MM.1S (cell line): ENCODE results near the gene KCNH8.

ENCODE experiments used
- DNase-seq: peaks from one replicate; pipeline ENCODE4 v3.0.0-alpha.2; 2015
- H2AFZ ChIP-seq: fragments of 300-600 bp; sonication (generic); 2 replicates; pipeline ENCODE4 v1.6.0; 2016; ENCODE audit warnings: antibody characterized with exemption, low read length
- H3F3A ChIP-seq: fragments of 300-600 bp; sonication (generic); 2 replicates; pipeline ENCODE4 v1.6.1; 2016; ENCODE audit warnings: mild to moderate bottlenecking, antibody characterized with exemption, low read length, moderate library complexity, mixed read lengths; ENCODE audit not compliant: insufficient read depth
- H3K27ac ChIP-seq: fragments of 300-600 bp; sonication (generic); 2 replicates; pipeline ENCODE4 v1.5.1; 2016; ENCODE audit warnings: mild to moderate bottlenecking, low read length
- H3K27me3 ChIP-seq: fragments of 300-600 bp; sonication (generic); replicated peaks from 2 replicates; pipeline ENCODE4 v1.6.0; 2016; ENCODE audit warnings: low read length; ENCODE audit not compliant: insufficient read depth
- H3K36me3 ChIP-seq: fragments of 300-600 bp; sonication (generic); replicated peaks from 2 replicates; pipeline ENCODE4 v1.6.1; 2016; ENCODE audit warnings: mild to moderate bottlenecking, low read length, mixed read lengths; ENCODE audit not compliant: insufficient read depth
- H3K4me1 ChIP-seq: fragments of 300-600 bp; sonication (generic); 2 replicates; pipeline ENCODE4 v1.6.1; 2016; ENCODE audit warnings: low read length, mixed read lengths
- H3K4me2 ChIP-seq: fragments of 300-600 bp; sonication (generic); 2 replicates; pipeline ENCODE4 v1.6.0; 2016; ENCODE audit warnings: low read depth, low read length
- H3K4me3 ChIP-seq: fragments of 300-600 bp; sonication (generic); 2 replicates; pipeline ENCODE4 v1.5.1; 2016; ENCODE audit warnings: low read length, mixed read lengths
- H3K79me2 ChIP-seq: fragments of 300-600 bp; sonication (generic); 2 replicates; pipeline ENCODE4 v1.6.1; 2016; ENCODE audit warnings: mixed run types, low read length, mixed read lengths
- H3K9ac ChIP-seq: fragments of 300-600 bp; sonication (generic); 2 replicates; pipeline ENCODE4 v1.6.1; 2016; ENCODE audit warnings: low read length, mixed read lengths
- H3K9me2 ChIP-seq: fragments of 300-600 bp; sonication (generic); replicated peaks from 2 replicates; pipeline ENCODE4 v1.6.1; 2016; ENCODE audit warnings: mild to moderate bottlenecking, low read length, mixed read lengths; ENCODE audit not compliant: insufficient read depth
- H3K9me3 ChIP-seq: fragments of 300-600 bp; sonication (generic); replicated peaks from 2 replicates; pipeline ENCODE4 v1.6.1; 2016; ENCODE audit warnings: mild to moderate bottlenecking, low read length, mixed read lengths; ENCODE audit not compliant: insufficient read depth
- H4K20me1 ChIP-seq: fragments of 300-600 bp; sonication (generic); 2 replicates; pipeline ENCODE4 v1.6.1; 2016; ENCODE audit warnings: mild to moderate bottlenecking, low read length, moderate library complexity, mixed read lengths; ENCODE audit not compliant: insufficient read depth
- EZH2 ChIP-seq: fragments of 300-600 bp; sonication (generic); optimal IDR thresholded peaks from 2 replicates; pipeline ENCODE3; 2017; ENCODE audit warnings: low read depth, mild to moderate bottlenecking, antibody characterized with exemption, low read length, mixed read lengths
- EZH2phosphoT487 ChIP-seq: fragments of 300-600 bp; sonication (generic); IDR thresholded peaks from 2 replicates; pipeline ENCODE4 v1.6.1; 2018; ENCODE audit warnings: antibody characterized with exemption, low read length
- TF ChIP-seq, protein P1 (sequence below): fragments of 300-600 bp; sonication (generic); IDR thresholded peaks from 2 replicates; pipeline ENCODE4 v1.5.1; 2016; ENCODE audit warnings: antibody characterized with exemption, low read length, mixed read lengths

Gene KCNH8

GRCh38 chr3:19540464-19540863, 392.2 kb downstream of the KCNH8 start:
- H3F3A ChIP-seq, result peaks cover 12% of the 10 kb centered on the region
- no peak overlapping the region for H3K27ac ChIP-seq
- H3K9me2 ChIP-seq, result no peaks in the 10 kb centered on the region
- peak overlapping the region; percentile 59; the same call in 1 of the 2 replicates for H3K4me2 ChIP-seq
- H3K27me3 ChIP-seq, result peaks cover 27% of the 10 kb centered on the region
- H3K79me2 ChIP-seq, result no peaks in the 10 kb centered on the region
- peaks cover 47% of the 10 kb centered on the region for H3K4me1 ChIP-seq
- no peaks in the 10 kb centered on the region for H3K9me3 ChIP-seq
- no peaks in the 10 kb centered on the region for H3K36me3 ChIP-seq
- TF ChIP-seq EZH2phosphoT487 (no peak), EZH2 (no peak)
- TF ChIP-seq, protein P1, sequence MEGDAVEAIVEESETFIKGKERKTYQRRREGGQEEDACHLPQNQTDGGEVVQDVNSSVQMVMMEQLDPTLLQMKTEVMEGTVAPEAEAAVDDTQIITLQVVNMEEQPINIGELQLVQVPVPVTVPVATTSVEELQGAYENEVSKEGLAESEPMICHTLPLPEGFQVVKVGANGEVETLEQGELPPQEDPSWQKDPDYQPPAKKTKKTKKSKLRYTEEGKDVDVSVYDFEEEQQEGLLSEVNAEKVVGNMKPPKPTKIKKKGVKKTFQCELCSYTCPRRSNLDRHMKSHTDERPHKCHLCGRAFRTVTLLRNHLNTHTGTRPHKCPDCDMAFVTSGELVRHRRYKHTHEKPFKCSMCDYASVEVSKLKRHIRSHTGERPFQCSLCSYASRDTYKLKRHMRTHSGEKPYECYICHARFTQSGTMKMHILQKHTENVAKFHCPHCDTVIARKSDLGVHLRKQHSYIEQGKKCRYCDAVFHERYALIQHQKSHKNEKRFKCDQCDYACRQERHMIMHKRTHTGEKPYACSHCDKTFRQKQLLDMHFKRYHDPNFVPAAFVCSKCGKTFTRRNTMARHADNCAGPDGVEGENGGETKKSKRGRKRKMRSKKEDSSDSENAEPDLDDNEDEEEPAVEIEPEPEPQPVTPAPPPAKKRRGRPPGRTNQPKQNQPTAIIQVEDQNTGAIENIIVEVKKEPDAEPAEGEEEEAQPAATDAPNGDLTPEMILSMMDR, result no peak
- H2AFZ ChIP-seq, result no peak overlapping the region
- H4K20me1 ChIP-seq, result no peaks in the 10 kb centered on the region
- DNase-seq, result no peak
- no peak overlapping the region for H3K9ac ChIP-seq
- no peak overlapping the region for H3K4me3 ChIP-seq

GRCh38 chr3:19541284-19541683, 393.0 kb downstream of the KCNH8 start:
- Histone ChIP-seq H3K4me3 (no peak overlapping the region), H2AFZ (no peak overlapping the region), H3K9ac (no peak overlapping the region), H3K36me3 (no peaks in the 10 kb centered on the region), H3K9me2 (no peaks in the 10 kb centered on the region), H3K27ac (no peak overlapping the region), H3K9me3 (no peaks in the 10 kb centered on the region), H3K4me1 (peaks cover 47% of the 10 kb centered on the region), H4K20me1 (no peaks in the 10 kb centered on the region), H3F3A (peaks cover 12% of the 10 kb centered on the region), H3K27me3 (peaks cover 27% of the 10 kb centered on the region), H3K4me2 (no peak overlapping the region), H3K79me2 (no peaks in the 10 kb centered on the region)
- TF ChIP-seq EZH2phosphoT487, result no peak
- TF ChIP-seq EZH2, result no peak
- TF ChIP-seq, protein P1, result no peak
- DNase-seq, result peak; percentile 21

GRCh38 chr3:19543212-19543841, 395.0 kb downstream of the KCNH8 start:
- Histone ChIP-seq H3K4me3 (no peak overlapping the region), H3K27me3 (peaks cover 18% of the 10 kb centered on the region), H3K9ac (no peak overlapping the region), H3K4me1 (peaks cover 47% of the 10 kb centered on the region), H2AFZ (no peak overlapping the region), H4K20me1 (no peaks in the 10 kb centered on the region), H3K36me3 (no peaks in the 10 kb centered on the region), H3K9me2 (no peaks in the 10 kb centered on the region), H3K4me2 (peak overlapping the region; percentile 34; the same call in 1 of the 2 replicates), H3F3A (peaks cover 12% of the 10 kb centered on the region), H3K79me2 (no peaks in the 10 kb centered on the region), H3K9me3 (no peaks in the 10 kb centered on the region), H3K27ac (no peak overlapping the region)
- DNase-seq, result peak; percentile 66
- no peak for TF ChIP-seq EZH2
- TF ChIP-seq, protein P1, result peak; percentile 88
